Activated T-cell treated with anti-CD3 and anti-CD28 coated beads for 1 hour (primary cell): ENCODE data around the gene PPAN.

ENCODE experiments used
- DNase-seq: peaks from one replicate; pipeline ENCODE4 v3.0.0-alpha.2; 2020; ENCODE audit warnings: low read depth

PPAN gene

GRCh38 chr19:10092648-10093294 is 13.4 kb upstream of the PPAN start:
- DNase-seq, result no peak

GRCh38 chr19:10093295-10094186 is 12.6 kb upstream of the PPAN start:
- no peak for DNase-seq

DNA sequence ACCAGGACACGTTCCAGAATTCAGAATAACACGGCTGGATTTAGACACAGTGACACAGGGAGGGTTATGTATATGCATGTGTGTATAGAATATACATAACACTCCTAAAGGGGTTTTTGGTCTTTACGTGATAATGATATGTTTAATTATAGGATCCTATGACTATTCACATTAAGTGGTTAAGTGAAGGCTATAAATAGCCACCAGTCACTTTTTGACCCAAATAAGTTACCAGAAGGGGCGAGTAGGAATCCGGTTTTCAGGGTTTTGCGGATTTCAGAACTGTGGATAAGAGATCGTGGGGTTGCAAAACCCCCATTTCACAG is 10.6 kb upstream of the PPAN start:
- no peak for DNase-seq

DNA sequence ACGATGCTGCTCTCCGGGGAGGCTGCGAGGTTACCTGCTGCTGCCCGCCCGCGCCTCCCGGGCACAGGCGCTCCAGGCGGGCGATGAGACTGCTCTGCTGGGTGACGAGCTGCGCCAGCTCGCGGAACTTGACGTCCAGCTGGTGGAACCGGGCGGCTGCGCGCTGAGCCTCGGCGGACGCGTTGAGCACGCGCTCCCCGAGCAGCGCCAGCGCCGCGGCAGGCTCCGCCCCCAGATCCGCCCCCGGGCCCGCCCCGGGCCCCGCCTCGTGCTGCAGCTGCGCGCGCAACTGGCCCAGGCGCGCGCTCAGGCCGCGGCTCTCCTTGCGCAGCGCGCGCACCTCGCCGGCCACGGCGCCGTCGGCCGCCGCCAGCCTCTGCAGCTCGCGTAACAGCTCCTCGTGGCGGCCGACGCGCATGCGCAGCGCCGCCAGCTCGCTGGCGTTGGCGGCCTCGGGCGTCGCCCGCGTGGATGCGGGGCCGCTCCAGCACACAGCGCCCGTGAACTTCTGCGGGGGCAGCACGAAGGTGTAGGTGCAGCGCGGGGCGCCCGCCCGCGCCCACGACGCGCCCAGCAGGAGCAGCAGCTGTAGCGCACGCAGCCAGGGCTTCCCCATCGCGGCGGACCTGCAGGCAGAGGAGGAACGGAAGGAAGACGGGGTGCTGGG is 10.1 kb upstream of the PPAN start:
- peak; percentile 81 for DNase-seq

DNA sequence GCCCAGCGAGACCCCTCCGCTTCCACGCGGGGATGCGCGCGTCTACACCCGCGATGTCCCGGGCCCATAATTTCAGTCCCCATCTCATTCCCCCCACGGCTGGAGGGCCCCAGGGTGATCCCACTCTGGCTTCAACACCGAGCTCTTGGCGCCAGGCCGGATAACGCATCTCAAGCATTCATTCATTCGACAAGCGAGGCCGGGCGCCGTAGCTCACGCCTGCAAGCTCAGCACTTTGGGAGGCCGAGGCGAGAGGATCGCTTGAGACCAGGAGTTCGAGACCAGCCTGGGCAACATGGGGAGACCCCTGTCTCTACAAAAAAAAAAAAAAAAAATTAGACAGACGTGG is 9.6 kb upstream of the PPAN start:
- no peak for DNase-seq

GRCh38 chr19:10100163-10100785 is 5.9 kb upstream of the PPAN start:
- no peak for DNase-seq

DNA sequence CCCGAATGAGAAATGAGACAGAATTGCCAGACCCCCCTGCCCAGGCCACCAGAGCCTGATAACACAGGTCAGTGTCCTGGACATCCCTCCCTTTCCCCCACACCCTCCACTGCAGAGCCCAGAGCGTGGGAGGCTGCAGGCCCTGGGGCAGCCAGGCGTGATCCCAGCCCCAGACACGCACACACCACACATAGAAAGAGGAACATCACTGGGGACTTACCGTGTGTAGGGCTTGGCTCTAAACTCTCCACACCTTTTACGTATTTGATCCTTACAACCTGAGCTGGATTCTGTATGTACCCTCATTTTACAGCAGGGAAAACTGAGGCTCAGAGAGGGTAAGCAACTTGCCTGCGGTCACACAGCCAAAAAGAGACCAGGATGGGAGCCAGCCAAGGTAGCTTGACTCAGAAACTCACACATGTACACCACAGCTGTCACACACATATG is 3.4 kb upstream of the PPAN start:
- no peak for DNase-seq

- DNase-seq, result no peak
Observed at GRCh38 chr19:10104130-10104513, 2.0 kb upstream of the PPAN start.

GRCh38 chr19:10104665-10105508 is 1.3 kb upstream of the PPAN start:
- peak; percentile 52 for DNase-seq

DNA sequence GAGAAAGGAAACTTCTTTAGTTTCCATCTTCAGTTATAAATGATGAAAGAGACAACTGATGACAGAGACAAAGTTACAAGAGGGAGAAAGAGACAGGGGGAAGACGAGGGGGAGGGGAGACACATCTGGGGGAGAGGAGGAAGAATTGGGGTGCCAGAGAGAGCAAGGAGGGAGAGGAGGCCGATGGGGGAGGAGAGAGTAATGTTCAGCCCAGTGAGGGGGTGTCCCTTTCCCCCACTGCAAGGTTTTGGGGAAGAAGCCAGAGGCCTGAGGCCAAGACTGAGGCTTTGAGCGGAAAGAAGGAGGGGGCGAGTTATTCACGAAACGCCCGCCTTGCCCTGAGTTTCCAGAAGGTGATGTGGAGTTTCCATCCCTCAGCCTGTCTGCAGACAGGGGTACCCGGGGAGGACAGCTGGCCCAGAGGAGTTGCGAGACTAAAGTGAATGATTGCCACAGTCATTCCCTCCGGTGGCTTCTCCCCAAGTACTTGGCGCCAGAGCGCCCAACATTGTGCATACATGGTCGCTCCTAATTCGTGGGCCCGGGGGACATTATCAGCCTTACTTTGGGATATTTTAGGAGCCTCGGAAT is 558 bp upstream of the PPAN start:
- peak; percentile 52 for DNase-seq

DNA sequence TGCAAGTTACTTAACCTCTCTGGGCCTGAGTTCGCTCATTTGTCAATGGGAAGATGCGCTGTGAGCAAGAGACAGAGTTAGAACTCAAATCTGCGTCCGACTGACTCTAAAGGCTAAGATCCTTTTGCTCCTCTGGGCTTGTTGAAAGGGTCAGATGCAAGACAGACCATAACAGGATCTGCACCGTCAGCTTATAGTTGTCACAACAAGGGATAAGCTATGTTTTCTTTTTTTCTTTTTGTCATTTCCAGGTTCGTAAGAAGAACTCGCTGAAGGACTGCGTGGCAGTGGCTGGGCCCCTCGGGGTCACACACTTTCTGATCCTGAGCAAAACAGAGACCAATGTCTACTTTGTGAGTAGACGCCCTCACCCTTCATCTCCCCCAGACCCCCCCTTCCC is 1.1 kb downstream of the PPAN start:
- DNase-seq, result no peak

DNA sequence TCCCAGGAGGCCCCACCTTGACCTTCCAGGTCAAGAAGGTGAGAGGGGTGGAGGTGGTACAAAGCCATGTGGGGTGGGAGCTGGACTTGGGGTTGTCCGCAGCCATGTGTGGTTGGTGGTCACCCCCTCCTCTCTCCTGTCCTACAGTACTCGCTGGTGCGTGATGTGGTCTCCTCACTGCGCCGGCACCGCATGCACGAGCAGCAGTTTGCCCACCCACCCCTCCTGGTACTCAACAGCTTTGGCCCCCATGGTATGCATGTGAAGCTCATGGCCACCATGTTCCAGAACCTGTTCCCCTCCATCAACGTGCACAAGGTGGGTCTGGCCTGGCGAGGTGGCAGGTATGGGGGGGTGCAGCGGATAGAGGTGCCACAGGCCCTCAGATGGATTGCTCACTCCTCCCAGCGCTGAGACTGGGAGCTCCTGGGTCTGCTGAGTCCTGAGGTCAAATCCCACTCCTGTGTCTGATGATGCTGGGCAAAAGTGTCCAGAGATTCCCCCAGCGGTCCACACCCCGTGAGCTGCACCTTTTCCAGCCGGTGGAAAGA is 1.7 kb downstream of the PPAN start:
- DNase-seq, result no peak

DNA sequence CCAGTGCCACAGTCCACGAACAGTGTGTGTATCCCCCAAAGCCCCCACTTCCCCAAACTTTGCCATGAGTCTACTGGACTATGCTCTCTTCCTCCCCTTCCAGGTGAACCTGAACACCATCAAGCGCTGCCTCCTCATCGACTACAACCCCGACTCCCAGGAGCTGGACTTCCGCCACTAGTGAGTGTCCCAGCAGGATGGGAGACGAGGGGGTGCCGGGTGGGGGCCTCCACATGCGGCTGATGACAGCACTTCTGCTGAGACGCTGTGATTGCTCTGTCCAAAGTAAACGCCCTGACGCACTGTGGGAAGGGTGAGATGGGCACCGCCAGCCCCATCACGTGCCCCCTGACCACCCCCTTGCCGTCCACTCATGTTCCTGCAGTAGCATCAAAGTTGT is 3.4 kb downstream of the PPAN start:
- DNase-seq, result no peak

GRCh38 chr19:10110076-10110971 is 4.2 kb downstream of the PPAN start:
- DNase-seq, result no peak

DNA sequence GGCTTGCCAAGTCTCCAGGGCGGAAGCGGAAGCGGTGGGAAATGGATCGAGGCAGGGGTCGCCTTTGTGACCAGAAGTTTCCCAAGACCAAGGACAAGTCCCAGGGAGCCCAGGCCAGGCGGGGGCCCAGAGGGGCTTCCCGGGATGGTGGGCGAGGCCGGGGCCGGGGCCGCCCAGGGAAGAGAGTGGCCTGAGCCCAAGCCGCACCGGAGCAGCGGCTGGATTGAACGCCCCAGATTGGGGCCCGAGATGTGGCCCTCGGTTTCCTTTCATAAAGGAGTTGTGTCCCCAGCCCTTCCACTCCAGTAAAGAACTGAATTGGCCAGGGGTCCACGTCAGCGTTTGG is 4.8 kb downstream of the PPAN start:
- no peak for DNase-seq

DNA sequence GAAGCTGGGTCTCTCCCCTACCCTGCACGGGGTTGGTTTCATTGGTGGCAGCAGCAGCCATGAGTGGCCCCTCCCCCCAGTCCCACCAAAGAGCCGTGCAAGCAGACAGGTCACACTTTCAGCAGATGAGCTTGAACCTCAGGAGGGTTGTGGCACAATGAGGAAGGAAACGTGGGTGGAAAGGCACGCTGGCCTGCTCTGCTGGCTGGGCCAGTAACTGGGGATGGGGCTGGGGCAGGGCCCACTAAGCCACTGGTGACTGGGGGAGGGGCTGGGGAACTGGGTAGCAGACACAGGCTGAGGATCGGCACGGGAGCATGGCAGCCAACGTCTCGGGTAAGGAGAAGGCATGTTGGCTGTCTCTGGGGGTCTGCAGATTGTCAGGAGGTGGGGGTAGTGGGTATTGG is 5.2 kb downstream of the PPAN start, which contains the start of gene P2RY11:
Gene P2RY11, plus strand, starts transcription at position 289 of the 407 bp plus-strand sequence. Its CDS starts 29 bp downstream, at position 318.
- no peak for DNase-seq

GRCh38 chr19:10112037-10112761 is 6.0 kb downstream of the PPAN start:
- no peak for DNase-seq

DNA sequence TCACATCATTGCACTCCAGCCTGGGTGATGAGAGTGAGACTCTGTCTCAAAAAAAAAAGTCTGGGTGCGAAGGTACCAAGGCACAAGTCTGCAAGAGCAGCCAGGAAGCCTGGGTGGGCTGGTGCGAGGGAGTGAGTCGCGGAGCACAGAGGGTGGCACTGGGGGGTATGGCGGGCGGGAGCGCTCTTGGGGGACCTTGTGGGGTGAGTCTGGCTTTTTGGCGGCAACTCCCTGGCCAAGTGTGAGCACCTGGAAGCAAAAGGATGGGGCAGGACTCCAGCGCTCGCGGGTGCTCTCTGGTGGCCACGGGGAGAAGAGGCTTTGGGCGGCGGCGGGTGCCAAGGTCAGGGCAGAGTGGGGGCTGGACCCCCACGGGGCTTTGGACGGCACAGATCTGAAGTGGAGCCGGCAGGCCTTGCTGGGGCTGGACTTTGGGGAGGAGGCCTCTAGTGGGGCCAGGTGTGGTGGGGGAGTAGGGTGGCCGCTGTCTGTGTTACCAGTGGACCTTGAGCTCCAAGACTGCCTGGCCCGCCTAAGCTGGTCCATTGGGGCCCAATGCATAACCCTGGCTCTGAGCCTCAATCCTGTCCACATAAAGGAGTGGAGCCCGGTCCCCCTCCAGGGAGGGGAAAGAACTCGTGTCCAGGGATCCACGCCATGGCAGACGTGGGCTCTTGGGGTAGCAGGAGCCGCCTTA is 6.9 kb downstream of the PPAN start:
- peak; percentile 56 for DNase-seq

- DNase-seq, result no peak
Observed at GRCh38 chr19:10113592-10113963, 7.4 kb downstream of the PPAN start.
